ENCODE data around the gene CEMIP2. TPM values are rescaled to one million over a fixed set of nuclear protein-coding genes. Genes with fewer than 3 reads are reported as not detected.

Gene CEMIP2
- total RNA-seq, 1 donor, result 27.3 TPM

- no peak overlapping the region for H3K4me3 ChIP-seq (ENCODE audit: low read depth, low read length)
- peak; percentile 62 for DNase-seq (ENCODE audit: low read depth)
- TF ChIP-seq CTCF (IDR thresholded peaks at IDR 0.05; ENCODE audit: insufficient read depth, low read length), result no peak
Observed at GRCh38 chr9:71793386-71794105, 25.2 kb upstream of the CEMIP2 start.

- no peak for TF ChIP-seq CTCF (IDR thresholded peaks at IDR 0.05; ENCODE audit: insufficient read depth, low read length)
- DNase-seq (ENCODE audit: low read depth), result no peak
Observed at GRCh38 chr9:71791875-71792274, 23.6 kb upstream of the CEMIP2 start.

GRCh38 chr9:71790296-71790695 is 22.0 kb upstream of the CEMIP2 start:
- DNase-seq (ENCODE audit: low read depth), result no peak
- H3K4me3 ChIP-seq (ENCODE audit: low read depth, low read length), result no peak overlapping the region
- TF ChIP-seq CTCF (IDR thresholded peaks at IDR 0.05; ENCODE audit: insufficient read depth, low read length), result no peak

More at GRCh38 chr9:71791875-71792274, 23.6 kb upstream of the CEMIP2 start:
- no peak overlapping the region for H3K4me3 ChIP-seq (ENCODE audit: low read depth, low read length)

- no peak for TF ChIP-seq CTCF (IDR thresholded peaks at IDR 0.05; ENCODE audit: insufficient read depth, low read length)
- no peak overlapping the region for H3K4me3 ChIP-seq (ENCODE audit: low read depth, low read length)
- DNase-seq (ENCODE audit: low read depth), result no peak
Observed at GRCh38 chr9:71783120-71783523, 14.8 kb upstream of the CEMIP2 start.

- H3K4me3 ChIP-seq (ENCODE audit: low read depth, low read length), result no peak overlapping the region
- DNase-seq (ENCODE audit: low read depth), result no peak
- TF ChIP-seq CTCF (IDR thresholded peaks at IDR 0.05; ENCODE audit: insufficient read depth, low read length), result no peak
Observed at GRCh38 chr9:71781391-71781790, 13.1 kb upstream of the CEMIP2 start.

- H3K4me3 ChIP-seq (ENCODE audit: low read depth, low read length), result no peak overlapping the region
- DNase-seq (ENCODE audit: low read depth), result no peak
- TF ChIP-seq CTCF (IDR thresholded peaks at IDR 0.05; ENCODE audit: insufficient read depth, low read length), result no peak
Observed at GRCh38 chr9:71780953-71781352, 12.6 kb upstream of the CEMIP2 start.

- no peak for TF ChIP-seq CTCF (IDR thresholded peaks at IDR 0.05; ENCODE audit: insufficient read depth, low read length)
- no peak overlapping the region for H3K4me3 ChIP-seq (ENCODE audit: low read depth, low read length)
- no peak for DNase-seq (ENCODE audit: low read depth)
Observed at GRCh38 chr9:71778085-71778484, 9.8 kb upstream of the CEMIP2 start.
